Stimulated activated CD4-positive, alpha-beta T cell treated with anti-CD3 and anti-CD28 coated beads, Interleukin-15, amount 100 ng/mL, for 48 hours (primary cell): ENCODE data around the gene SLITRK1.

ENCODE experiments used
- DNase-seq, 2 donors: peaks; one replicate each; pipeline ENCODE4 v3.0.0-alpha.2; 2020; ENCODE audit warnings: low read depth in 2 of 2

The SLITRK1 gene

GRCh38 chr13:83881917-83882605 is at the start of gene SLITRK1:
SLITRK1 (minus strand) TSS chr13:83882474; CDS start chr13:83881507, 967 bp downstream.
- peak in 1 of 2 donors; percentile 4 for DNase-seq

GRCh38 chr13:83929157-83929556 is 46.9 kb upstream of the SLITRK1 start:
- DNase-seq = no peak

- DNase-seq = no peak
These were observed 37.5 kb upstream of the SLITRK1 start for GRCh38 chr13:83919775-83920174.

- DNase-seq = no peak
These were observed 32.1 kb upstream of the SLITRK1 start for GRCh38 chr13:83914368-83914767.

- no peak for DNase-seq
These were observed 25.1 kb upstream of the SLITRK1 start for GRCh38 chr13:83907196-83907989.

- DNase-seq = no peak
These were observed 24.1 kb upstream of the SLITRK1 start for GRCh38 chr13:83906240-83906820.

GRCh38 chr13:83905641-83906040 is 23.4 kb upstream of the SLITRK1 start:
- no peak for DNase-seq

- DNase-seq = no peak
These were observed 13.8 kb upstream of the SLITRK1 start for GRCh38 chr13:83895994-83896580.

GRCh38 chr13:83890358-83890757 is 8.1 kb upstream of the SLITRK1 start:
- DNase-seq = no peak

GRCh38 chr13:83884141-83884540 is 1.9 kb upstream of the SLITRK1 start:
- DNase-seq = no peak

GRCh38 chr13:83883061-83883523 is 818 bp upstream of the SLITRK1 start:
- DNase-seq = no peak

GRCh38 chr13:83882606-83882959 is 309 bp upstream of the SLITRK1 start:
- DNase-seq = no peak

- DNase-seq = no peak
These were observed 1.1 kb downstream of the SLITRK1 start for GRCh38 chr13:83881140-83881684.

GRCh38 chr13:83880275-83881139 is 1.8 kb downstream of the SLITRK1 start:
- no peak for DNase-seq

GRCh38 chr13:83879431-83880171 is 2.7 kb downstream of the SLITRK1 start:
- DNase-seq = no peak

GRCh38 chr13:83878691-83879430 is 3.4 kb downstream of the SLITRK1 start:
- DNase-seq = no peak

GRCh38 chr13:83877651-83878355 is 4.5 kb downstream of the SLITRK1 start:
- no peak for DNase-seq

- DNase-seq = no peak
These were observed 5.7 kb downstream of the SLITRK1 start for GRCh38 chr13:83876546-83876945.

GRCh38 chr13:83867708-83868107 is 14.6 kb downstream of the SLITRK1 start:
- DNase-seq = no peak
